Mucosa of descending colon (tissue), 3 donors: ENCODE results near the gene C1QB. TPM values are rescaled to one million over a fixed set of nuclear protein-coding genes. Genes with fewer than 3 reads are reported as not detected.
A peak's percentile ranks its signal among the peaks of the same experiment; 100 is the strongest.
"Not testable (repeated sequence)": the region's sequence is repeated elsewhere in the genome, so short reads cannot be mapped to it uniquely, and the experiment has no call there.

Experiments used
- ATAC-seq: fragments of 200-7000 bp; cut with Tn5 transposase; one replicate; pipeline ENCODE4 v1.9.1; 2020; ENCODE audit warnings: mild to moderate bottlenecking, moderate library complexity
- DNase-seq, 3 donors: peaks; one replicate each; pipeline ENCODE4 v3.0.0-alpha.2; 2020
- H3K36me3 ChIP-seq: fragments of 200-600 bp; one replicate; pipeline ENCODE4 v1.8.0; 2021; ENCODE audit warnings: low read depth, mild to moderate bottlenecking
- H3K4me1 ChIP-seq: fragments of 200-600 bp; one replicate; pipeline ENCODE4 v1.8.0; 2021; ENCODE audit warnings: low read depth, mild to moderate bottlenecking
- H3K4me3 ChIP-seq: fragments of 200-600 bp; one replicate; pipeline ENCODE4 v1.8.0; 2021; ENCODE audit warnings: mild to moderate bottlenecking
- H3K9me3 ChIP-seq: fragments of 200-600 bp; one replicate; pipeline ENCODE4 v1.8.0; 2021; ENCODE audit warnings: mild to moderate bottlenecking
- intact Hi-C, 2 donors: fragments of 100-400 bp; cut with DNase I in 1 of 2; cut with micrococcal nuclease in 1 of 2; formaldehyde crosslinking; loops; one replicate each; pipeline versions ENCODE4 v1.11.0 to v1.11.1; 2022; cut with DNase I, micrococcal nuclease
- total RNA-seq, 3 donors: library from RNA; stranded (reverse); fragmentation: NEBNext Ultra II Directional in 2 of 3; extraction: Animal tissue kit (Norgen Biotek cat#: 25700) in 2 of 3; gene quantifications; one replicate each; pipeline versions ENCODE4 v1.2.1 to v1.2.4, GENCODE V29; 2021 to 2023
- TF ChIP-seq, protein P1 (sequence below): fragments of 200-600 bp; IDR thresholded peaks from one replicate; pipeline ENCODE4 v1.8.0; 2022; ENCODE audit warnings: antibody characterized with exemption, mild to moderate bottlenecking
- donor health status: DM: no; HTN: no; CAD: no; lungs with moderate emphysema.
- donor health status: DM: no; HTN: no; CAD: no.
- donor health status: DM: no; HTN: yes; CAD: no.

Gene C1QB
- total RNA-seq, 3 donors from 2014 or later: 36.9 to 217 (median 215) TPM

GRCh38 chr1:22665752-22666151 is 12.7 kb downstream of the C1QB start:
- DNase-seq (peak in 2 of 3 donors; percentile 69 to 72), ATAC-seq (peak; percentile 53)

GRCh38 chr1:22666412-22666811 is 13.4 kb downstream of the C1QB start:
- ATAC-seq: no peak
- TF ChIP-seq, protein P1, sequence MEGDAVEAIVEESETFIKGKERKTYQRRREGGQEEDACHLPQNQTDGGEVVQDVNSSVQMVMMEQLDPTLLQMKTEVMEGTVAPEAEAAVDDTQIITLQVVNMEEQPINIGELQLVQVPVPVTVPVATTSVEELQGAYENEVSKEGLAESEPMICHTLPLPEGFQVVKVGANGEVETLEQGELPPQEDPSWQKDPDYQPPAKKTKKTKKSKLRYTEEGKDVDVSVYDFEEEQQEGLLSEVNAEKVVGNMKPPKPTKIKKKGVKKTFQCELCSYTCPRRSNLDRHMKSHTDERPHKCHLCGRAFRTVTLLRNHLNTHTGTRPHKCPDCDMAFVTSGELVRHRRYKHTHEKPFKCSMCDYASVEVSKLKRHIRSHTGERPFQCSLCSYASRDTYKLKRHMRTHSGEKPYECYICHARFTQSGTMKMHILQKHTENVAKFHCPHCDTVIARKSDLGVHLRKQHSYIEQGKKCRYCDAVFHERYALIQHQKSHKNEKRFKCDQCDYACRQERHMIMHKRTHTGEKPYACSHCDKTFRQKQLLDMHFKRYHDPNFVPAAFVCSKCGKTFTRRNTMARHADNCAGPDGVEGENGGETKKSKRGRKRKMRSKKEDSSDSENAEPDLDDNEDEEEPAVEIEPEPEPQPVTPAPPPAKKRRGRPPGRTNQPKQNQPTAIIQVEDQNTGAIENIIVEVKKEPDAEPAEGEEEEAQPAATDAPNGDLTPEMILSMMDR: no peak
- H3K4me1 ChIP-seq: no peaks in the 10 kb centered on the region
- no peaks in the 10 kb centered on the region for H3K36me3 ChIP-seq
- no peak for DNase-seq
- intact Hi-C loops: no loop called here
- no peaks in the 10 kb centered on the region for H3K9me3 ChIP-seq
- H3K4me3 ChIP-seq: no peak overlapping the region

More at GRCh38 chr1:22665752-22666151, 12.7 kb downstream of the C1QB start:
- no peaks in the 10 kb centered on the region for H3K9me3 ChIP-seq
- H3K36me3 ChIP-seq: no peaks in the 10 kb centered on the region
- TF ChIP-seq, protein P1: no peak
- intact Hi-C loops: no loop called here
- H3K4me1 ChIP-seq: no peaks in the 10 kb centered on the region
- no peak overlapping the region for H3K4me3 ChIP-seq

DNA sequence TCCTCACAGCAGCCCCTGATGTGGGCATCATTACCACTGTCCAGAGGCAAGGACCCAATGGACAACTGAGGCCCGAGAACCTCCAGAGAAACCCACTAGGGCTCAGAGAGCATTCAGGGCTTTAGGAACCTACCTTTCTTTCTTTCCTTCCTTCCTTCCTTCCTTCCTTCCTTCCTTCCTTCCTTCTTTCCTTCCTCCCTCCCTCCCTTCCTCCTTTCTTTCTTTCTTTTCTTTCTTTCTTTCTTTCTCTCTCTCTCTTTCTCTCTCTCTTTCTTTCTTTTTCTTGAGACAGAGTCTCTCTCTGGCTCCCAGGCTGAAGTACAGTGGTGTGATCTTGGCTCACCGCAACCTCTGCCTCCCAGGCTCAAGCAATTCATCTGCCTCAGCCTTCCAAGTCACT is 15.8 kb downstream of the C1QB start:
- ATAC-seq, H3K9me3 ChIP-seq, H3K36me3 ChIP-seq, DNase-seq, H3K4me1 ChIP-seq, H3K4me3 ChIP-seq, intact Hi-C loops: not testable (repeated sequence)

DNA sequence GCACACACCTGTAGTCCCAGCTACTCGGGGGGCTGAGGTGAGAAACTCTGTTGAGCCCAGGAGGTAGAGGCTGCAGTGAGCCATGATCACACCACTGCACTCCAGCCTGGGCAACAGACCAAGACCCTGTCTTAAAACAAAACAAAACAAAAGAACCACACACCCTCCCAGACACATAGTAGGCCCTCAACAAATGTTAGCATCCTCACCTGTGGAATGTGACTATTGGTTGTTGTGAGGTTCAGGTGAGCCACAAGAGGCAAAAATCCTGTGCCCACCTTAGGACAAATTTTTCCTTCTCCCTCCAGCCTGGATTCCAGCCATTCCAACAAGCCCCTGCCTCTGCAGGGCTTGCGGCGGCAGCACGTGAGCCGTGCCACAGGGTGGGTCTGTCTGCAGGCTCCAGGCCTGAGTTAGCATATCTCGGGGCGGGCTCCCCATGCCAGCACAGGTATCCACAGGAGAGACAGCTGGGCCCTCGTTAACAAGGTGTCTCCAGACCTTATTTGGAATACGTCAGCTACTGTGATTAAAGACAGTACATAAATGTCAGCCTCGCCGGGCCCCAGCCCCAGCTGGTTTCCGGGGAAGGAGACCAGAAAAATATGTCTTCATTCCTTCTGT is 17.4 kb downstream of the C1QB start:
- H3K4me1 ChIP-seq: no peaks in the 10 kb centered on the region
- intact Hi-C loops: no loop called here
- DNase-seq (no peak), ATAC-seq (no peak)
- no peaks in the 10 kb centered on the region for H3K36me3 ChIP-seq
- TF ChIP-seq, protein P1: no peak
- no peak overlapping the region for H3K4me3 ChIP-seq
- no peaks in the 10 kb centered on the region for H3K9me3 ChIP-seq

DNA sequence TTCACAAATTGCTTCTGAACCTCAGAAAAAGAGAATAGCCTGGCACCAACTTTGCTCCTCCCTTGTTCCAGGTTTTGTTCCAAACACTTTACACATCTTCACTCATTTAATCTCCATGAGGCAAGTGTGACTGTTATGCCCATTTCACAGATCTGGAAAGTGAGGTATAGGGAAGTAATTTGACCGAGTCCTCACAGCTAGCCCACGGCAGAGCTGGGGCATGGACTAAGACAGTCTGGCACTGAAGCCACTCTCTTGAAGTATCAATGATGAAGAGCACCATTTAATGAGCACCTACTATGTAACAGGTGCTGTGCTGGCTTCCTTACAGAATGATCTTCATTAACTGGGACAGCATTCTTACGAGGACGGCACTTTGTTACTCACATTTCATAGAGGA is 19.0 kb downstream of the C1QB start:
- TF ChIP-seq, protein P1: no peak
- Histone ChIP-seq H3K4me3 (no peak overlapping the region), H3K9me3 (no peaks in the 10 kb centered on the region), H3K36me3 (no peaks in the 10 kb centered on the region), H3K4me1 (no peaks in the 10 kb centered on the region)
- intact Hi-C loops: no loop called here
- ATAC-seq (no peak), DNase-seq (no peak)

DNA sequence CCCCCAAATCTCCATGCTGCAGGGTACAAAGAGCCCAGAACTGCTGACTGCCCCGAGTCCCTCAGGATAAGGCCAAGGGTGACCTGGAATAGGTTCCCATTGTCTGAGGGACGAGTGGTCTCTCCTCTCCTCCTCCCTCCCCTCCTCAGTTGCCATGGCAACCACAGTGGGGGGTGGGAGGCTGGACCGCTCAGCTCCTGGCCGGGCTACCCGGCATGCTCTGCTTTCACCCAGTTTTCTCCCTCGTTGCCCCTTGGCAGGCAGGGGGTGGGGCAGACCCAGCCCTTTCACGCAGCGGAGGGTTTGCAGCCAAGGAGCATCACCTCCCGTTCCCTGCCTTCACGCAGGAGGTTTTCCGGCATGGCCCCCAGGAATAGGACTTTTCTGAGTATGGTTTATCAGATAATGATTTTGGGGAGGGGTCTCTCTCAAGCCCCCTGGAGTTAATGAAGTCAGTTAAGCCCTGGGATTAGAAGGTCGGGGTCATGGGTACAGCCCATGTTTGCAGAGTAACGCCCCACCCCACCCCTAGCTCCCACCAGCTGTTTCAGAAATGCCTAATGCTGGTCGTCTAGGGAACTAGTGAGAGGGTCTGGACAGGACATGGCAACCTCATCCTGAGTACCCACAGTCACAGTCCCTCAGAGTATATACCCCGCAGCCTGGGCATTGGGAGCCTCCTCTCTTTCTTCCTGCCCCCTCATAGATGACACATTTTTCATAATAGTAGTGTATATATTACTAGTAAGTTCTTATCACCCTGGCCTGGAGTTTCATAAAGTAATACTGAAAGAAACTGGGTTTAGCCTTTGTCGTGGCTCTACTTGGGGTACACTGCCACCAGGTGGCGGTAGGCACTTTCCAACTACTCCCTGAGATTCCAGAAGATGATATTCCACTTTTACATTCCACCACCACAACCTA is 20.7 kb downstream of the C1QB start:
- Histone ChIP-seq H3K9me3 (no peaks in the 10 kb centered on the region), H3K4me3 (no peak overlapping the region), H3K4me1 (no peaks in the 10 kb centered on the region), H3K36me3 (no peaks in the 10 kb centered on the region)
- DNase-seq (peak in 2 of 3 donors; percentile 83 to 94), ATAC-seq (peak; percentile 76)
- TF ChIP-seq, protein P1: peak; percentile 51
- intact Hi-C loops: no loop called here
